ENCODE data around the gene UPK3BL1.
"Not testable (repeated sequence)": the region's sequence is repeated elsewhere in the genome, so short reads cannot be mapped to it uniquely, and the experiment has no call there.

Gene UPK3BL1

GRCh38 chr7:102630622-102631021 lies 12.0 kb downstream of the UPK3BL1 start:
- not testable (repeated sequence) for H3K36me3 ChIP-seq (ENCODE audit: control insufficient read depth in 2 of 2, insufficient read depth in 2 of 2, low read length in 2 of 2); H3K9me3 ChIP-seq (ENCODE audit: control insufficient read depth in 2 of 2, low read length in 2 of 2); H3K9ac ChIP-seq (ENCODE audit: low read depth in 1 of 2, low read length in 2 of 2); H3K27ac ChIP-seq (ENCODE audit: low read depth in 2 of 2, low read length in 2 of 2); H3K4me1 ChIP-seq (ENCODE audit: control insufficient read depth in 2 of 2, insufficient read depth in 2 of 2, low read length in 2 of 2); H3K27me3 ChIP-seq (ENCODE audit: control insufficient read depth in 2 of 2, insufficient read depth in 2 of 2, low read length in 2 of 2); H3K4me3 ChIP-seq (ENCODE audit: low read length in 2 of 2)

- not testable (repeated sequence) for H3K9ac ChIP-seq (ENCODE audit: low read depth in 1 of 2, low read length in 2 of 2); H3K27me3 ChIP-seq (ENCODE audit: control insufficient read depth in 2 of 2, insufficient read depth in 2 of 2, low read length in 2 of 2); H3K4me1 ChIP-seq (ENCODE audit: control insufficient read depth in 2 of 2, insufficient read depth in 2 of 2, low read length in 2 of 2)
Measured at GRCh38 chr7:102627271-102627904, 15.2 kb downstream of the UPK3BL1 start.

GRCh38 chr7:102618122-102618521 lies 24.5 kb downstream of the UPK3BL1 start:
- H3K27ac ChIP-seq (ENCODE audit: low read depth in 2 of 2, low read length in 2 of 2); H3K36me3 ChIP-seq (ENCODE audit: control insufficient read depth in 2 of 2, insufficient read depth in 2 of 2, low read length in 2 of 2); H3K9ac ChIP-seq (ENCODE audit: low read depth in 1 of 2, low read length in 2 of 2); H3K4me1 ChIP-seq (ENCODE audit: control insufficient read depth in 2 of 2, insufficient read depth in 2 of 2, low read length in 2 of 2); H3K9me3 ChIP-seq (ENCODE audit: control insufficient read depth in 2 of 2, low read length in 2 of 2); H3K27me3 ChIP-seq (ENCODE audit: control insufficient read depth in 2 of 2, insufficient read depth in 2 of 2, low read length in 2 of 2); H3K4me3 ChIP-seq (ENCODE audit: low read length in 2 of 2): not testable (repeated sequence)

More at GRCh38 chr7:102627271-102627904, 15.2 kb downstream of the UPK3BL1 start:
- not testable (repeated sequence) for H3K9me3 ChIP-seq (ENCODE audit: control insufficient read depth in 2 of 2, low read length in 2 of 2); H3K27ac ChIP-seq (ENCODE audit: low read depth in 2 of 2, low read length in 2 of 2); H3K4me3 ChIP-seq (ENCODE audit: low read length in 2 of 2); H3K36me3 ChIP-seq (ENCODE audit: control insufficient read depth in 2 of 2, insufficient read depth in 2 of 2, low read length in 2 of 2)

- H3K4me3 ChIP-seq (ENCODE audit: low read length in 2 of 2): peak within 1 kb of the TSS in 1 of 2 donors; percentile 48
- not testable (repeated sequence) for H3K27me3 ChIP-seq (ENCODE audit: control insufficient read depth in 2 of 2, insufficient read depth in 2 of 2, low read length in 2 of 2); H3K9me3 ChIP-seq (ENCODE audit: control insufficient read depth in 2 of 2, low read length in 2 of 2); H3K4me1 ChIP-seq (ENCODE audit: control insufficient read depth in 2 of 2, insufficient read depth in 2 of 2, low read length in 2 of 2); H3K9ac ChIP-seq (ENCODE audit: low read depth in 1 of 2, low read length in 2 of 2); H3K27ac ChIP-seq (ENCODE audit: low read depth in 2 of 2, low read length in 2 of 2); H3K36me3 ChIP-seq (ENCODE audit: control insufficient read depth in 2 of 2, insufficient read depth in 2 of 2, low read length in 2 of 2)
Measured at GRCh38 chr7:102616507-102617125, 26.0 kb downstream of the UPK3BL1 start, which contains the start of gene RASA4. Gene RASA4 (minus strand): TSS chr7:102616756. CDS start chr7:102616689, 67 bp downstream.

- H3K27me3 ChIP-seq (ENCODE audit: control insufficient read depth in 2 of 2, insufficient read depth in 2 of 2, low read length in 2 of 2); H3K36me3 ChIP-seq (ENCODE audit: control insufficient read depth in 2 of 2, insufficient read depth in 2 of 2, low read length in 2 of 2); H3K9me3 ChIP-seq (ENCODE audit: control insufficient read depth in 2 of 2, low read length in 2 of 2); H3K4me1 ChIP-seq (ENCODE audit: control insufficient read depth in 2 of 2, insufficient read depth in 2 of 2, low read length in 2 of 2); H3K27ac ChIP-seq (ENCODE audit: low read depth in 2 of 2, low read length in 2 of 2); H3K4me3 ChIP-seq (ENCODE audit: low read length in 2 of 2); H3K9ac ChIP-seq (ENCODE audit: low read depth in 1 of 2, low read length in 2 of 2): not testable (repeated sequence)
Measured at GRCh38 chr7:102615930-102616329, 26.7 kb downstream of the UPK3BL1 start.

GRCh38 chr7:102614873-102615272 lies 27.7 kb downstream of the UPK3BL1 start:
- H3K36me3 ChIP-seq (ENCODE audit: control insufficient read depth in 2 of 2, insufficient read depth in 2 of 2, low read length in 2 of 2); H3K9ac ChIP-seq (ENCODE audit: low read depth in 1 of 2, low read length in 2 of 2); H3K27me3 ChIP-seq (ENCODE audit: control insufficient read depth in 2 of 2, insufficient read depth in 2 of 2, low read length in 2 of 2); H3K4me1 ChIP-seq (ENCODE audit: control insufficient read depth in 2 of 2, insufficient read depth in 2 of 2, low read length in 2 of 2); H3K9me3 ChIP-seq (ENCODE audit: control insufficient read depth in 2 of 2, low read length in 2 of 2); H3K4me3 ChIP-seq (ENCODE audit: low read length in 2 of 2); H3K27ac ChIP-seq (ENCODE audit: low read depth in 2 of 2, low read length in 2 of 2): not testable (repeated sequence)

- H3K27ac ChIP-seq (ENCODE audit: low read depth in 2 of 2, low read length in 2 of 2); H3K4me3 ChIP-seq (ENCODE audit: low read length in 2 of 2); H3K4me1 ChIP-seq (ENCODE audit: control insufficient read depth in 2 of 2, insufficient read depth in 2 of 2, low read length in 2 of 2); H3K36me3 ChIP-seq (ENCODE audit: control insufficient read depth in 2 of 2, insufficient read depth in 2 of 2, low read length in 2 of 2); H3K9ac ChIP-seq (ENCODE audit: low read depth in 1 of 2, low read length in 2 of 2); H3K9me3 ChIP-seq (ENCODE audit: control insufficient read depth in 2 of 2, low read length in 2 of 2); H3K27me3 ChIP-seq (ENCODE audit: control insufficient read depth in 2 of 2, insufficient read depth in 2 of 2, low read length in 2 of 2): not testable (repeated sequence)
Measured at GRCh38 chr7:102614346-102614697, 28.3 kb downstream of the UPK3BL1 start.

- H3K36me3 ChIP-seq (ENCODE audit: control insufficient read depth in 2 of 2, insufficient read depth in 2 of 2, low read length in 2 of 2); H3K27me3 ChIP-seq (ENCODE audit: control insufficient read depth in 2 of 2, insufficient read depth in 2 of 2, low read length in 2 of 2); H3K4me3 ChIP-seq (ENCODE audit: low read length in 2 of 2); H3K9ac ChIP-seq (ENCODE audit: low read depth in 1 of 2, low read length in 2 of 2); H3K4me1 ChIP-seq (ENCODE audit: control insufficient read depth in 2 of 2, insufficient read depth in 2 of 2, low read length in 2 of 2); H3K9me3 ChIP-seq (ENCODE audit: control insufficient read depth in 2 of 2, low read length in 2 of 2); H3K27ac ChIP-seq (ENCODE audit: low read depth in 2 of 2, low read length in 2 of 2): not testable (repeated sequence)
Measured at GRCh38 chr7:102613575-102614345, 28.8 kb downstream of the UPK3BL1 start.

- not testable (repeated sequence) for H3K9me3 ChIP-seq (ENCODE audit: control insufficient read depth in 2 of 2, low read length in 2 of 2); H3K9ac ChIP-seq (ENCODE audit: low read depth in 1 of 2, low read length in 2 of 2); H3K4me3 ChIP-seq (ENCODE audit: low read length in 2 of 2); H3K27me3 ChIP-seq (ENCODE audit: control insufficient read depth in 2 of 2, insufficient read depth in 2 of 2, low read length in 2 of 2); H3K36me3 ChIP-seq (ENCODE audit: control insufficient read depth in 2 of 2, insufficient read depth in 2 of 2, low read length in 2 of 2); H3K4me1 ChIP-seq (ENCODE audit: control insufficient read depth in 2 of 2, insufficient read depth in 2 of 2, low read length in 2 of 2)
- H3K27ac ChIP-seq (ENCODE audit: low read depth in 2 of 2, low read length in 2 of 2): peak overlapping the region in 1 of 2 donors; percentile 43
Measured at GRCh38 chr7:102611675-102612325, 30.8 kb downstream of the UPK3BL1 start.

- not testable (repeated sequence) for H3K27ac ChIP-seq (ENCODE audit: low read depth in 2 of 2, low read length in 2 of 2); H3K27me3 ChIP-seq (ENCODE audit: control insufficient read depth in 2 of 2, insufficient read depth in 2 of 2, low read length in 2 of 2); H3K4me1 ChIP-seq (ENCODE audit: control insufficient read depth in 2 of 2, insufficient read depth in 2 of 2, low read length in 2 of 2); H3K9me3 ChIP-seq (ENCODE audit: control insufficient read depth in 2 of 2, low read length in 2 of 2); H3K36me3 ChIP-seq (ENCODE audit: control insufficient read depth in 2 of 2, insufficient read depth in 2 of 2, low read length in 2 of 2); H3K9ac ChIP-seq (ENCODE audit: low read depth in 1 of 2, low read length in 2 of 2); H3K4me3 ChIP-seq (ENCODE audit: low read length in 2 of 2)
Measured at GRCh38 chr7:102611013-102611674, 31.4 kb downstream of the UPK3BL1 start.

Data from mucosa of rectum (tissue), 2 donors.